ENCODE results near the gene HES1. TPM values are rescaled to one million over a fixed set of nuclear protein-coding genes. Genes with fewer than 3 reads are reported as not detected.
"Not testable (repeated sequence)": the region's sequence is repeated elsewhere in the genome, so short reads cannot be mapped to it uniquely, and the experiment has no call there.

Gene HES1
- total and polyA plus RNA-seq, 2 donors: 13.3 to 19.7 TPM

GRCh38 chr3:194091141-194091540 lies 44.8 kb upstream of the HES1 start:
- 85% methylated on average over 2 of the region's 2 CpGs for WGBS
- no peaks in the 10 kb centered on the region for H3K36me3 ChIP-seq (ENCODE audit: control insufficient read depth in 2 of 2, insufficient read depth in 2 of 2, low read length in 1 of 2)
- H3K27me3 ChIP-seq (ENCODE audit: control insufficient read depth in 2 of 2, insufficient read depth in 1 of 2, low read length in 1 of 2): no peaks in the 10 kb centered on the region
- no peaks in the 10 kb centered on the region for H3K9me3 ChIP-seq (ENCODE audit: control insufficient read depth in 2 of 2, insufficient read depth in 1 of 2, low read length in 1 of 2)
- no peak overlapping the region for H3K4me3 ChIP-seq (ENCODE audit: low read length in 2 of 2)
- H3K27ac ChIP-seq (ENCODE audit: low read depth in 1 of 2, low read length in 1 of 2): no peak overlapping the region
- DNase-seq (ENCODE audit: low read depth in 6 of 9, low spot score in 9 of 9): no peak
- peaks cover 0 to 35% of the 10 kb centered on the region in 2 donors for H3K4me1 ChIP-seq (ENCODE audit: control insufficient read depth in 2 of 2, insufficient read depth in 2 of 2, low read length in 2 of 2)

- not testable (repeated sequence) for H3K9me3 ChIP-seq (ENCODE audit: control insufficient read depth in 2 of 2, insufficient read depth in 1 of 2, low read length in 1 of 2); H3K27ac ChIP-seq (ENCODE audit: low read depth in 1 of 2, low read length in 1 of 2); H3K36me3 ChIP-seq (ENCODE audit: control insufficient read depth in 2 of 2, insufficient read depth in 2 of 2, low read length in 1 of 2); H3K4me3 ChIP-seq (ENCODE audit: low read length in 2 of 2); DNase-seq (ENCODE audit: low read depth in 6 of 9, low spot score in 9 of 9); H3K27me3 ChIP-seq (ENCODE audit: control insufficient read depth in 2 of 2, insufficient read depth in 1 of 2, low read length in 1 of 2)
- H3K4me1 ChIP-seq (ENCODE audit: control insufficient read depth in 2 of 2, insufficient read depth in 2 of 2, low read length in 2 of 2): peaks cover 0 to 29% of the 10 kb centered on the region in 2 donors
- 97% methylated on average over 6 of the region's 6 CpGs for WGBS
Observed at GRCh38 chr3:194091897-194092296, 44.1 kb upstream of the HES1 start.

- Histone ChIP-seq H3K27ac (ENCODE audit: low read depth in 1 of 2, low read length in 1 of 2) (no peak overlapping the region), H3K9me3 (ENCODE audit: control insufficient read depth in 2 of 2, insufficient read depth in 1 of 2, low read length in 1 of 2) (no peaks in the 10 kb centered on the region), H3K36me3 (ENCODE audit: control insufficient read depth in 2 of 2, insufficient read depth in 2 of 2, low read length in 1 of 2) (no peaks in the 10 kb centered on the region), H3K4me1 (ENCODE audit: control insufficient read depth in 2 of 2, insufficient read depth in 2 of 2, low read length in 2 of 2) (peaks cover 0 to 28% of the 10 kb centered on the region in 2 donors), H3K27me3 (ENCODE audit: control insufficient read depth in 2 of 2, insufficient read depth in 1 of 2, low read length in 1 of 2) (no peaks in the 10 kb centered on the region), H3K4me3 (ENCODE audit: low read length in 2 of 2) (no peak overlapping the region)
- no peak for DNase-seq (ENCODE audit: low read depth in 6 of 9, low spot score in 9 of 9)
- WGBS: 98% methylated on average over 10 of the region's 10 CpGs
Observed at GRCh38 chr3:194092881-194093301, 43.1 kb upstream of the HES1 start.

GRCh38 chr3:194093842-194094241 lies 42.1 kb upstream of the HES1 start:
- WGBS: 98% methylated on average over 8 of the region's 8 CpGs
- Histone ChIP-seq H3K27me3 (ENCODE audit: control insufficient read depth in 2 of 2, insufficient read depth in 1 of 2, low read length in 1 of 2) (no peaks in the 10 kb centered on the region), H3K4me1 (ENCODE audit: control insufficient read depth in 2 of 2, insufficient read depth in 2 of 2, low read length in 2 of 2) (peaks cover 0 to 30% of the 10 kb centered on the region in 2 donors)

GRCh38 chr3:194095464-194095863 lies 40.5 kb upstream of the HES1 start:
- Histone ChIP-seq H3K36me3 (ENCODE audit: control insufficient read depth in 2 of 2, insufficient read depth in 2 of 2, low read length in 1 of 2) (no peaks in the 10 kb centered on the region), H3K4me3 (ENCODE audit: low read length in 2 of 2) (no peak overlapping the region), H3K27me3 (ENCODE audit: control insufficient read depth in 2 of 2, insufficient read depth in 1 of 2, low read length in 1 of 2) (no peaks in the 10 kb centered on the region), H3K9me3 (ENCODE audit: control insufficient read depth in 2 of 2, insufficient read depth in 1 of 2, low read length in 1 of 2) (no peaks in the 10 kb centered on the region), H3K4me1 (ENCODE audit: control insufficient read depth in 2 of 2, insufficient read depth in 2 of 2, low read length in 2 of 2) (peaks cover 0 to 32% of the 10 kb centered on the region in 2 donors), H3K27ac (ENCODE audit: low read depth in 1 of 2, low read length in 1 of 2) (no peak overlapping the region)
- DNase-seq (ENCODE audit: low read depth in 6 of 9, low spot score in 9 of 9): peak in 1 of 9 donors; percentile 55
- 15% methylated on average over 4 of the region's 4 CpGs for WGBS

More at GRCh38 chr3:194093842-194094241, 42.1 kb upstream of the HES1 start:
- H3K36me3 ChIP-seq (ENCODE audit: control insufficient read depth in 2 of 2, insufficient read depth in 2 of 2, low read length in 1 of 2): no peaks in the 10 kb centered on the region
- no peak overlapping the region for H3K4me3 ChIP-seq (ENCODE audit: low read length in 2 of 2)
- no peak overlapping the region for H3K27ac ChIP-seq (ENCODE audit: low read depth in 1 of 2, low read length in 1 of 2)
- no peak for DNase-seq (ENCODE audit: low read depth in 6 of 9, low spot score in 9 of 9)
- H3K9me3 ChIP-seq (ENCODE audit: control insufficient read depth in 2 of 2, insufficient read depth in 1 of 2, low read length in 1 of 2): no peaks in the 10 kb centered on the region

GRCh38 chr3:194095902-194096301 lies 40.0 kb upstream of the HES1 start:
- H3K4me1 ChIP-seq (ENCODE audit: control insufficient read depth in 2 of 2, insufficient read depth in 2 of 2, low read length in 2 of 2): peaks cover 0 to 32% of the 10 kb centered on the region in 2 donors
- H3K27ac ChIP-seq (ENCODE audit: low read depth in 1 of 2, low read length in 1 of 2): no peak overlapping the region
- no peaks in the 10 kb centered on the region for H3K36me3 ChIP-seq (ENCODE audit: control insufficient read depth in 2 of 2, insufficient read depth in 2 of 2, low read length in 1 of 2)
- no peak overlapping the region for H3K4me3 ChIP-seq (ENCODE audit: low read length in 2 of 2)
- no peak for DNase-seq (ENCODE audit: low read depth in 6 of 9, low spot score in 9 of 9)
- peaks cover 0 to 2% of the 10 kb centered on the region in 2 donors for H3K27me3 ChIP-seq (ENCODE audit: control insufficient read depth in 2 of 2, insufficient read depth in 1 of 2, low read length in 1 of 2)
- no peaks in the 10 kb centered on the region for H3K9me3 ChIP-seq (ENCODE audit: control insufficient read depth in 2 of 2, insufficient read depth in 1 of 2, low read length in 1 of 2)
- 97% methylated on average over 10 of the region's 10 CpGs for WGBS

- H3K36me3 ChIP-seq (ENCODE audit: control insufficient read depth in 2 of 2, insufficient read depth in 2 of 2, low read length in 1 of 2): no peaks in the 10 kb centered on the region
- no peak overlapping the region for H3K27ac ChIP-seq (ENCODE audit: low read depth in 1 of 2, low read length in 1 of 2)
- H3K9me3 ChIP-seq (ENCODE audit: control insufficient read depth in 2 of 2, insufficient read depth in 1 of 2, low read length in 1 of 2): no peaks in the 10 kb centered on the region
- 96% methylated on average over 14 of the region's 14 CpGs for WGBS
- no peak for DNase-seq (ENCODE audit: low read depth in 6 of 9, low spot score in 9 of 9)
- H3K4me1 ChIP-seq (ENCODE audit: control insufficient read depth in 2 of 2, insufficient read depth in 2 of 2, low read length in 2 of 2): peaks cover 0 to 41% of the 10 kb centered on the region in 2 donors
- peaks cover 0 to 2% of the 10 kb centered on the region in 2 donors for H3K27me3 ChIP-seq (ENCODE audit: control insufficient read depth in 2 of 2, insufficient read depth in 1 of 2, low read length in 1 of 2)
- H3K4me3 ChIP-seq (ENCODE audit: low read length in 2 of 2): no peak overlapping the region
Observed at GRCh38 chr3:194097141-194097882, 38.6 kb upstream of the HES1 start.

- Histone ChIP-seq H3K36me3 (ENCODE audit: control insufficient read depth in 2 of 2, insufficient read depth in 2 of 2, low read length in 1 of 2) (no peaks in the 10 kb centered on the region), H3K27me3 (ENCODE audit: control insufficient read depth in 2 of 2, insufficient read depth in 1 of 2, low read length in 1 of 2) (peaks cover 0 to 2% of the 10 kb centered on the region in 2 donors), H3K4me3 (ENCODE audit: low read length in 2 of 2) (no peak overlapping the region), H3K4me1 (ENCODE audit: control insufficient read depth in 2 of 2, insufficient read depth in 2 of 2, low read length in 2 of 2) (peaks cover 0 to 43% of the 10 kb centered on the region in 2 donors), H3K9me3 (ENCODE audit: control insufficient read depth in 2 of 2, insufficient read depth in 1 of 2, low read length in 1 of 2) (no peaks in the 10 kb centered on the region), H3K27ac (ENCODE audit: low read depth in 1 of 2, low read length in 1 of 2) (no peak overlapping the region)
- DNase-seq (ENCODE audit: low read depth in 6 of 9, low spot score in 9 of 9): no peak
- 58% methylated on average over 10 of the region's 10 CpGs for WGBS
Observed at GRCh38 chr3:194098081-194098842, 37.7 kb upstream of the HES1 start.

- peaks cover 0 to 48% of the 10 kb centered on the region in 2 donors for H3K4me1 ChIP-seq (ENCODE audit: control insufficient read depth in 2 of 2, insufficient read depth in 2 of 2, low read length in 2 of 2)
- 86% methylated on average over 4 of the region's 4 CpGs for WGBS
- H3K4me3 ChIP-seq (ENCODE audit: low read length in 2 of 2): no peak overlapping the region
- H3K9me3 ChIP-seq (ENCODE audit: control insufficient read depth in 2 of 2, insufficient read depth in 1 of 2, low read length in 1 of 2): no peaks in the 10 kb centered on the region
- no peak for DNase-seq (ENCODE audit: low read depth in 6 of 9, low spot score in 9 of 9)
- H3K27ac ChIP-seq (ENCODE audit: low read depth in 1 of 2, low read length in 1 of 2): no peak overlapping the region
- H3K27me3 ChIP-seq (ENCODE audit: control insufficient read depth in 2 of 2, insufficient read depth in 1 of 2, low read length in 1 of 2): peaks cover 0 to 2% of the 10 kb centered on the region in 2 donors
- no peaks in the 10 kb centered on the region for H3K36me3 ChIP-seq (ENCODE audit: control insufficient read depth in 2 of 2, insufficient read depth in 2 of 2, low read length in 1 of 2)
Observed at GRCh38 chr3:194098843-194099183, 37.1 kb upstream of the HES1 start.
